OCI-LY3 (cell line): ENCODE data around the gene CROCC2.

Experiments
- CTCF ChIP-seq: fragments of 200-600, 300-600 bp; sonication (generic); IDR thresholded peaks from 2 replicates; pipeline ENCODE4 v1.5.1; 2014; ENCODE audit warnings: antibody characterized with exemption, low read length, low read depth
- EZH2phosphoT487 ChIP-seq: fragments of 200-600 bp; shearing (Covaris generic); IDR thresholded peaks from 2 replicates; pipeline ENCODE4 v1.6.1; 2018; ENCODE audit warnings: antibody characterized with exemption, mixed run types, low read depth

GRCh38 chr2:240970816-240971215, 64.7 kb downstream of the CROCC2 start:
- TF ChIP-seq CTCF (no peak), EZH2phosphoT487 (no peak)
